Stimulated activated CD8-positive, alpha-beta memory T cell treated with anti-CD3 and anti-CD28 coated beads, Interleukin-12 subunit alpha, Interleukin-12 subunit beta, amount 100 ng/mL, for 1 hour (primary cell): Measurements from ENCODE around the gene MYCBP.
"Not testable (repeated sequence)": the region's sequence is repeated elsewhere in the genome, so short reads cannot be mapped to it uniquely, and the experiment has no call there.

Experiments
- DNase-seq: peaks from one replicate; pipeline ENCODE4 v3.0.0-alpha.2; 2020; ENCODE audit warnings: low read depth

Gene MYCBP

DNA sequence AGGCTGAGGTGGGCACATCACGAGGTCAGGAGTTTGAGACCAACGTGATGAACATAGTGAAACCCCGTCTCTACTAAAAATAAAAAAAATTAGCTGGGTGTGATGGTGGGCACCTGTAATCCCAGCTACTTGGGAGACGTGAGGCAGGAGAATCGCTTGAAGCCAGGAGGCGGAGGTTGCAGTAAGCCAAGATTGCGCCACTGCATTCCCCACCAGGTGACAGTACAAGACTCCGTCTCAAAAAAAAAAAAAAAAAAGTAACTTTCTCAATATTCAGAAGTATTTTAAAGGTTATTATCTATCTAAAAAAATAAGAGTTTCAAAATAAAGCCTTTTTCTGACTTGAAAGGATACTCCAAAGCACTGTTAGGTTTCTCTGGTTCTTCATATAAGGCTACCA lies 5.9 kb downstream of the MYCBP start:
- DNase-seq = no peak

DNA sequence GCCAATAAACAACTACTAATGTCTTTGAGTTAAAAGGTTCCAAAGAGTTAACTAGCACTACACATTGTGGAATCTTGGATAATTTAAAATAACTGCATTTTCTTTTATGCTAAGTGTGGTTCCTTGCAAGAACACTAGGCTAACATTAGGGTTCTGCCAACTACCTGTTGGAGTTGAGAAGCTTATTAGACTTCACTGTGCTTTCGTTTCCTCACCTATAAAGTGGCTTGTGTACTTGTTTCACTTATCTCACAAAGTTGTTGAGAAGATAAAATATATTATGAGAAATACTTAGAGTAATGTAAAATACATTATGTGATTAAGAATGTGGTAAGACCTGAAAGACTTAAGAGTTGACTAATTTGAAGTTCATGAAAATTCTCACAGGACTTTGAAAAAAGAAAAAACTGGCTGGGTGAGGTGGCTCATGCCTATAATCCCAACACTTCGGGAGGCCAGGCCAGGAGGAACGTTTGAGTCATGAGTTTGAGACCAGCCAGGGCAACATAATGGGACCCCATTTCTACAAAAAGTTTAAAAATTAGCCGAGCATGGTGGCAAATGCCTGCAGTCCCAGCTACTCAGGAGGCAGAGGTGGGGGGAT lies 7.9 kb downstream of the MYCBP start:
- DNase-seq = no peak

DNA sequence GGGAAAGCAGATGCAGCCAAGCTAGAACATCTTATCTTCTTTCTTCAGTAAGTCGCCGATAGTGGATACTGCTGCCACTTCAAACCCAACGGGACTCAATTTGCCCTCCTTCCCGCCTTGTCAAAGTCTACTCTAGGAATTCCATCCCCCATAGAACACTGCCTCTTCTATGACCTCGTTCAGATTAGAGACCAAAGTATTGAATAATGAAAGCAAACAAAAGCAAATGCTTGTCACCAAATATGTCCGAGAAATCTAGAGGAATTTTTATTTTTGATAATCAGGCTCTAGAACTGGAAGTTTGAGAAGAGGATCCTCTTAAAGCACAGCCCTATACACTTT lies 12.7 kb downstream of the MYCBP start:
- no peak for DNase-seq

DNA sequence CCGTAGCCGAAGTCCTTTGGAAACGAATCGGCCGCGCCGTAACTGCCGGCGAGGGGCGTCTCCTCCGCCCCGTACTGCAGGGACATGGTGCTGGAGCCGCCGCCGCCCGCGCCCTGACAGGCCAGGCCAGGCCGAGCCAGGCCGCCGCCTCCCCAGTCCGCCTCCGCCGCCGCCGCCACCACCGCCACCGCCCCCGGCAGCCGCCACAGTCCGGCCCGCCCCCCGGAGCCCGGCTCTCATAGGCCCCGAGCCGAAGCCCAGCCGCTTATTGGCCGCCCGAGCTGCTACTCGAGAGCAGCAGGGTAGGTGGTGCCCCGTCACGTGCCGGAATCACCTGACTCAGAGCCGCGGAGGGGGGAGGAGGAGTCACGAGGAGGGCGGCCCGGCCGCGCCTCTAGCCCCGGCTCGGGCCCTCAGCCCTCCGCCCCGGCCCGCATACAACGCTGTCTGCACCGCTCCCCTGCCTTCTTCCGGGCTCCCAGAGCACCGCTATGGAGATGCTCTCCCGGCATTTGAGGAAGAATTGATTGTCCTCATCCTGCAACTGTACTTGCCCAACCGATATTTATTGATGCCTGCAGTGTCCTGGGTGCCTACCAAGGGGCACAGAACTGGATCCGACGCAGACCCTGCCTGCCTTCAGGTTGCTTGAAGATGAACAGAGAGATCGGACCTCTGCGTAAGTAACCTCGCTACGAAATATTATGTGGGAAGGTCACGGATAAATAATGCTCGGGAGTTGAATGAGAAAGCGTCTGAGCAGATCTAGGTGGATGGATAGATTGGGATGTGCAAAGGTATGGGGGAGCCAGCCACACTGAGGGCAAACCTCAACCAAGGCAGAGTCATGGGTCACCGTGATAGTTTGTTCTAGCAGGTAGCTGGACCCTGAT lies 13.3 kb downstream of the MYCBP start, which contains the start of gene RRAGC:
Gene RRAGC, minus strand, starts transcription at position 212 of the 893 bp plus-strand sequence. Its CDS starts 126 bp downstream, at position 86.
- peak; percentile 98 for DNase-seq

DNA sequence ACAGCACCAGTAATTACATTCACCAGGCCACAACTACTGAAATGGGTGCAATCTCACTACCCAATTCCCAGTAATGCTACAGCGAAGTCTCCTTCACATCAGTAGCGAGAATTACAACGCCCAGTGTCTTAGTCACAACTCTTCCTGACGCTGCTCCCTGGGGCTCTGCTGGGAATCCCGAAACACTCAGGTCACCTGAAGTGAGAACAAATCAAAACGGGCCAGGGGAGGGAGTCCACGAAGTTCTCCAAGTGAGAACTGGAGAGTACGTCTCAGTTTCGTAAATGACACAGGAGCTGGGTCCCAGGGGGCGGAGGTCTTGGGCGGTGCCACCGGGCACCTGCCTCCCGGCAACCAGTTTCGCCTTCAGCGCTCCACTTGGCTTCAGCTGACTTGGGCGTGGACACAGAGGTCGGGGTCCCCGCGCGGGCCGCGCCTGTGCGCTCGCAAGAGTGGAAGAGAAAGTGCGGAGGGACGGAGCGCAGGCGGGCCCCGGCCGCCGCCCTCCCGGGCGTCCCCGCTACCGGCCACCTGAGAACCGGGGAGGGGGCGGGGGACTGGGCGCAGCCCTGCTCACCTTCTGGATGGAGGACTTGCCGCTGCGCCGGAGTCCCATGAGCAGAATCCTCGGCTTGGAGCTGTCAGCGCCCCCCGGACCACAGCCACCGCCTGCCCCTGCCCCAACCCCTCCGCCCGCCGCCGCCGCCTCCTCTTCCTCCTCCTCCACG lies 14.2 kb downstream of the MYCBP start:
- peak; percentile 2 for DNase-seq

DNA sequence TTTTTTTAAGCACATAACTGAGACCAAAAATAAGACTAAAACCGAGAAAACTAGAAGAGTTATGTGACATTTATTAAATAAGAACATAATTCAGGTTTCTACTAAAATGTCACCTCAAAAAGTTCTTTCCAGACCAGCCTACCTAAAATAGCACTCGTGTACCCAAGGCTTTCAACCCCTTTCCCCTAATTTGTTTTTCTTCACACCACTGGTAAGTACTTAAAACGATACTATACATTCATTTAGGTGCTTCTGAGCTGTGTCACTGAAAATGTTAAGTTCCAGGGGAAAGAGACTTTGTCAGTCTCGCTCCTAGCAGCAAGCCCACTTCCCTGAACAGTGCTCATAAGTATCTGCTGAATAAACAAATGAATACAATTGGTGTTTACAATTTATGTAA lies 20.4 kb downstream of the MYCBP start:
- DNase-seq = no peak

DNA sequence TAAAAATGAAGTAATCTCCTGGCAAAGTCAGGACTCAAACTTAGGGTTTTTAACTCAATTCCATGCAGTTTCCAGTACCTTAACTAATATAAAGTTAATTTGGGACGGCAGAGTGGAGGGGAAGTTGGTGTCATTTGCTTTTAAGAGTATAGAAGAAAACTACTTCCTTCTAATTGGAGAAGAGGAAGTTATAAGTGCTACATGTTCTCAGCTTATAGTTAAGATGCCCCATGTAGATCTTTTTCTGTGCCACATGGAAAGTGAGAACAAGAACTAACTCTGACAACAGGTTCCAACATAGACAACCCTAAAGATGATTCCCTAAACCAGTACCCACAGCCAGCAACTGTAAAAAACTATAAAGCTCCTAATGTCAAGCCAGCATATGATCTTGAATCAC lies 25.1 kb downstream of the MYCBP start:
- DNase-seq = no peak

DNA sequence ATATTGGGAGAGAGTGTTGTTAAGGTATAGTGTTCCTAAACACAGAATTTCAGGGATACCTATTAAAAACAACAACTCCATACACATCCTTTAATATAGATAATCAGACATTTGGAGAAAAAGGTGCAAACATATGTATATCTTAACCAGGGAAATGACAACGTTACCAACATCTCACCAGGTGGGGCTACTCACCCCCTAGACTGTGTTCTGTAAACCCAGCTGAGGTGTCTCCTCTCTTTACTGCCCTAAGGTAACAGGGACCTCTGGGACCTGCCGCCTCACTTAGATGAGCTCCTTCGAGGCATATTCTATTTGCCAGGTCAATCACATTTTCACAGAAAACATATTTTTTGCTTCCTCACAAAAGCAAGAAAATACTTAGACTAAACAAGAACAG lies 26.9 kb downstream of the MYCBP start:
- DNase-seq = no peak

DNA sequence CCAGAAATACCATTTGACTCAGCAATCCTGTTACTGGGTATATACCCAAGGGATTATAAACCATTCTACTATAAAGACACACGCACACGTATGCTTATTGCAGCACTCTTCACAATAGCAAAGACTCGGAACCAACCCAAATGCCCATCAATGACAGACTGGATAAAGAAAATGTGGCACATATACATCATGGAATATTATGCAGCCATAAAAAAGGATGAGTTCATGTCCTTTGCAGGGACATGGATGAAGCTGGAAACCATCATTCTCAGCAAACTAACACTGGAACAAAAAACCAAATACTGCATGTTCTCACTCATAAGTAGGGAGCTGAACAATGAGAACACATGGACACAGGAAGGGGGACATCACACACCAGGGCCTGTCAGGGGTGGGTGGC lies 28.1 kb downstream of the MYCBP start:
- DNase-seq = not testable (repeated sequence)

DNA sequence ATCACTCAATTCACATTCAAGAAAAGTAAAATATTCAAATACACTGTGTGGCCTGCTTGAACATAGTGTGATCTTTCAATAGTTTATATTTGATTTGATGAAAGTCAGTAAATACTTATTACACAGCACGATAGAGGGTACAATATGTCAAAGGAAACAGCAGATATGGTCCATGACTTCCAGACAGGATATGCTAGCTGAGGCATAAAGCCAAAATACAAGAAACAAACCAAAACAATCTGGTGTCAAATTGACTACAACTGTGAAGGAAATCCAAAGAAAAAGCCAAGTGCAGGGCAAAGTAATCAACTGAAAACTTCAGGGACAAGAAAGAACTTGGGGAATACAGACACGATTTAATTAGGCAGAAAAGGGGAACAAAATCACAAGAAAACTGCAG lies 32.9 kb downstream of the MYCBP start:
- DNase-seq = no peak

DNA sequence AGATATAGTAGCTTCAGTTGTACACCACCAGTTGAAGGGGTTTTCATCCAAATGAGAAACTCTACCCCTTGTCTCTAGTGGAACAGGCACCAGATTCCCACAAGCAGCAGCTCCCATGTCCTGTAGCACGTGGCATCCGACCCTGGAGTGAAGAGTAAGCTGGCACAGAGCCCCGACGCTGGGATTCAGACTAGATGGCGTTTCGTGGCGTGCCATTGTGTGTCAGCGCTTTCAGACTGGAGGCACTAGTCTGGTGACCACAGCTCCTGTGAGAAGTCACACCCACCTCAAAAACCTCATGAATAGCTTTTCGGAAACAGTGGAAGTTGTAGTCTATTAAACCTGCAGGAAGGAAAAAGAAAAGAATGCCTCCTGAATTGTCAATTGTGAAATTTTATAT lies 33.8 kb downstream of the MYCBP start:
- DNase-seq = no peak

DNA sequence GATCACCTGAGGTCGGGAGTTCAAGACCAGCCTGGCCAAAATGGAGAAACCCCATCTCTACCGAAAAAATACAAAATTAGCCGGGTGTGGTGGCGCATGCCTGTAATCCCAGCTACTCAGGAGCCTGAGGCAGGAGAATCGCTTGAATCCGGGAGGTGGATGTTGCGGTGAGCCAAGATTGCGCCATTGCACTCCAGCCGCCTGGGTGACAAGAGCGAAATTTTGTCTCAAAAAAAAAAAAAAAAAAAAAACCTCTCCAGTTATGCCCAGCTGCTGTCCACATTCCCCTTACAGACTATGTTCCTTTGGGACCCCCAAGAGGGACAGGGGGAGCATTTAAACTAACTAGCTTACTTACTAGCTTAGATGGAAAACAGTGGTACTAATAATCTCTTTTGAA lies 36.8 kb downstream of the MYCBP start:
- not testable (repeated sequence) for DNase-seq

DNA sequence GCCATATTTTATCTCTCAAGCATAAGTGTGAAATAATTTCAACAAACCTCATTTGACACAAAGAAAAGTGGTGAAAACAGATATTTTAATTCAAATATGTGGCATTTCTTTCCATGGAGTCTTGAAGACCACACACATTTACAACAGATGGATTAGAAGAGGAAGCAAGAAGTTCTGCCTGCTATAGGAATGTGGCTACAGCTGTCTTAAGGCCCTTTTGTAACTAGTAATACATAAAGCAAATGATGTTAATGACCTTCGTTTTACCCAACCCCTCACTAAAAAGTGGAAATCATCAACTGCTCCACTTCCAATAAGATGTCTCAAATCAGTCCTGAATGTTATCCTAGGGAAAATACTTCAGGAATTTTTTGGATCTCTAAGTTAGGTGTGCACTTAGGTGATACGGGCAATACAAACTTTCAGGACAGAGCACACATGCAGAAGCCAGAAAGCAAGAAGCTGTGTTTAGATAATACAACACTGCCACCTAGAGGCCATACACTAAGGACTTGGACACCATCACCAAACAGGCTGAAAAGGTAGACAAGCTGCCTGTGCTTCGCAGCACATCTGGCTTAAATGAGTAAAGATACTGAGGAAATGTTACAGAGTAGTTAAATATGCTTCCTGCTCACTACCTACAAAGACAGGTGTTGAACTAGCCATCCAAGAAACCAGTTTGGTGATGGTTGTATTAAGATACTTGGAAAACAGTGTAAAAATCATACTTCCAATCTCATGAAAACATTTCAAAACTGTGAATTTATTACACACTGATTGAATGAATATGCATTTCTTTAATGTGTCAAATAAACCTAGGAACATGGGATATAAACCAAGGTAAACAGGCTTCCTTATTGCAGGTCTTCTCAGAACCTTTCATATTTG lies 38.0 kb downstream of the MYCBP start:
- peak; percentile 15 for DNase-seq

DNA sequence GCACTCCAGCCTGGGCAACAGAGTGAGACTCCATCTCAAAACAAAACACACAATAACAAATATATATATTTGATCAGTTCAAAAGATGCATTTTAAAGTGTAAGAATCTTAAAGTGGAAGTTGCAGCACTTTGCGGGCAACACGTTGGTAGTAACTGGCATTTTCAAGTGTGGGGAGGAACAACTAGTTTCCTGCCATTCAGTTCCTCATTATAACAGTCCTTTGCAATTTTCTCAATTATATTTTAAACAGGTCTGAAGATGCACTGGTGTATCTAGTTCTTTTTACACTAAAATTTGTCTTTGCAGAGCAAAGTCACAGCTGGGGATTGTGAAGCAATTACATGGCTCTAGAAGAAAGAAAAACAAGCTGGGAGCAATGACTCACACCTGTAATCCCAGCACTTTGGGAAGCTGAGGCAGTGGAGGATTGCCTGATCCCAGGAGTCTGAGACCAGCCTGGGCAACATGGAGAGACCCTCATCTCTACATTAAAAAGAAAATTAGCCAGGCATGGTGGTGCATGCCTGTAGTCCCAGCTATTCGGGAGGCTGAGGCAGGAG lies 38.8 kb downstream of the MYCBP start:
- DNase-seq = no peak

DNA sequence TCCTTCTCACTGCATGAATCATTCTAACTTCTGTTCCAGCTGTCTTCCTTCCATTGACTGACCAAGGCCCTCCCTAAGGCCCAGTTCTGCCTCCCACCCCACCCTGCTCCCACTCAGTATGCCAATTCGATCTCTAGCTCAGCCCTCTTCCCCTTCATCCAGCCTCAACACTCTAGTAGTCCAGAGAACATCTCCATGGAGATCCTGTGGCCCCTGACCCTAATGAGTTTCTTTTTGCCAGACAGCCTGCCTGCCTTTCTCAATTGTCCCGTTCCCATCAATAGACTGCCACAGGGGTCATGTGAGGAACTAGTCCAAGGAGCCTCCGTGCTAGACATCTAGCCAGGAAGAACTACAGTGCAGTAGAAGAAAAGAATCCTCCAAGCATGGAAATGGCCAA lies 40.0 kb downstream of the MYCBP start:
- no peak for DNase-seq

DNA sequence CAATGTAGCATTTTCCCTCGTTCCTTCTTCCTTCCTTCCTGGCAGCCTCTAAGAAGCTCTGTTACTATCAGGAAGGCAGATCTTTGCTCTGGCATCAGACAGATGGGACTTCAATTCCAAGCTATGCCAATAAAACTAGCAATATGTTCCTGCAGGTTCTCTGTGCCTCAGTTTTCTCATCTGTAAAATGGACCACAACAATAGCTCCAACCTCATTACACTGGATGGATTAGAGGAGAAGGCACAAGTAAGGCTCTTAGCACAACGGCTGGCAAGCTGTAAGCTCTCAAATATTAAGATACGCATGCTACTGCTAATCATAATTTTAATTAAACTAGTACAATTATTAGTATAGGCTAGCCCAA lies 40.8 kb downstream of the MYCBP start:
- no peak for DNase-seq

DNA sequence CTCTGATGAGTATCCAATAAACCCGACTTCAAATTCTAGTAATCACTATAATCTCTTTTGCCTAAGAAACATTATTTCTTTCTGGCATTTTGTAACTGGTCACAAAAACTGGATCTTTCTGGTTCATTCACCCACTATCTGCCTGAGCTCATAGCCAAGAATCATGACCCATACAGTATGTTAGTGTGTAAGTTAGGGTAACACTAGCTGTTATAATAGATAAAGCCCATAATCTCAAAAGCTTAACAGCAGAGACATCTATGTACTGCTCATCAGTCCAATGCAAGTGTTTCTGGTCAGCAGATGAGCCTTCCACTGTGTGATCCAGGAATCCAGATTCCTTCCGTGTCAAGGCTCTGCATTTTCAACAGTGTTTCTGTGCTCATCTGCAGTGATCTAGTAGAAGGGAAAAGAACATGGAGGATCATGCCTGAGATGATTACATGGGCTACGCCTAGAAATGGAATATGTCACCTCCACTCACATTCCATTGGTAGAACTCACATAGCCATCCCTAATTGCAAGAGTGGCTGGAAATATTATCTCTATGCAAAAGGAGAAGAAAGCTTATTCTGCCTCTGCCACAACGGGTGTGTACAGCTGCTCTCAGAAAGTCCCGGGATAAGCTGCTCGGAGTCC lies 41.3 kb downstream of the MYCBP start:
- no peak for DNase-seq

DNA sequence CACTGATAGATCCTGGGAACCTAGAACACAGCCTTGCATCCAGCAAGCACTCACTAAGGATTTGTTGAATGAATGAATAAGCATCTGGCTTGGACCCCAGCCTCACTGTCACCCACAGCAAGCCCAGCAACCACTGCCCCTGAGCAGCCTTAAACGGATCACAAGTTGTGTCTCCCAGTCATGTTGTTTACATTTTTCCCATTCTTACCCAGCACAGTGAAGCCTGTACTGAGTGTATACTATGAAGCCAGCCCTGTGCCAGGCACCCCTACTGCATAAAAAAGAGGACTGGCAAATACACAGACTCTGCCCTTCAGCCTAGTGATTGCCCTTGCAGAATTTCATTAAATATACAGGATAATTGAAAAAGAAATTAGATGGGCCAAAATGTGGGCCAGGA lies 43.8 kb downstream of the MYCBP start:
- DNase-seq = no peak

DNA sequence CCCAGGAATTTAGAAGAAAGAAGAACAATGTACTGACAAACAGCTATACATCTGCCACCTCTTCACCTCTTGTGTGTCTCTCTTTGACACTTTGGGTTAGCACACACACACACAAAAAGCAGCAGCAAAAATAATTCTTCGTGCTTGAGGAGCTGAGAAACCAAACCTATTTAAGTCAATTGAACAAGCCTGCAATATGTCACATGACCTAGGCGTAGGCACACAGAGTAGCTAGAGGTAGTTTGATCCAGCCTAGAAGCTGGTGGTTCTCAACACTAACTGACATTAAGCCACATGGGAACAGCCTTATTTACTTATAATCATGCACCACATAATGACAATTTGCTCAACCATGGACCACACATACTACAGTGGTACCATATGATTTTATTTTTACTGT lies 45.8 kb downstream of the MYCBP start:
- DNase-seq = no peak

DNA sequence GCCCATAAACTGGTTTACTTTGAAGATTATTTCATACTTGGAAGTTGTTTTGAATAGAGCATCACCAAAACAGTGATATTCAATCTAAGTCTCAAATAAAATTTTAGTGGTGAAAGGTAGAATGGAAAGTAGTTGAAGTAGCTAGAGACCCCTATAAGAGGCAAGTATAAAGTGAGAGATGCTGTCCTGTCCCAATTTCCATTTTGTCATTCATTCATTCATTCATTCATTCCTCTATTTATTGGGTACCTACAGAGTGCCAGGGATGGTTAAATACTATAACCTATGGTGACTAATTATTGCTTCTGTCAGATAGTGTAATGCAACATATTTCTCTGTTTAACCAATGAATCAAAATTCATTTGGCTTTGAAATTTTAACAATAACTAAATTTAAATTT lies 46.3 kb downstream of the MYCBP start:
- DNase-seq = no peak

DNA sequence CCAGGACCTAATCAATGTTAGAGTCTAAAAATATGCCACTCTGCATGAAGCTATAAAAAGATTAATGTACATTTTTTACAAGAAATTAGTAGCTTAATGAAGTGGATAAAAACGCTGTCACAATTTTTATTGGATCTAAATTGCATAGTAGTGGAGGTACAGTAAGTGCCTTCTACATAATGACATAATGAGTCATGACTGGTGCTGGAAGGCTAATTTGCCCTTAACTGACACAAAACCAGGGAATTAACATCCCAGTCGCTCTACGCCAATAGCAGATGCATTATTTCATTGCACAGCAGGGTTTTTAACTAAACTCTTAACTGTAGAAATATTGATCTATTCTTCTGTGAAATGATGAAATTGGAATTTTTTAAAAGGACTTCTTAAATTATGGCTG lies 46.9 kb downstream of the MYCBP start:
- no peak for DNase-seq
